ENCODE measurements around the gene PRKAB2. TPM values are rescaled to one million over a fixed set of nuclear protein-coding genes. Genes with fewer than 3 reads are reported as not detected.
"Not testable (repeated sequence)": the region's sequence is repeated elsewhere in the genome, so short reads cannot be mapped to it uniquely, and the experiment has no call there.

PRKAB2 gene
- total RNA-seq, 1 experiment from 2014 or later: 12.6 TPM

DNA sequence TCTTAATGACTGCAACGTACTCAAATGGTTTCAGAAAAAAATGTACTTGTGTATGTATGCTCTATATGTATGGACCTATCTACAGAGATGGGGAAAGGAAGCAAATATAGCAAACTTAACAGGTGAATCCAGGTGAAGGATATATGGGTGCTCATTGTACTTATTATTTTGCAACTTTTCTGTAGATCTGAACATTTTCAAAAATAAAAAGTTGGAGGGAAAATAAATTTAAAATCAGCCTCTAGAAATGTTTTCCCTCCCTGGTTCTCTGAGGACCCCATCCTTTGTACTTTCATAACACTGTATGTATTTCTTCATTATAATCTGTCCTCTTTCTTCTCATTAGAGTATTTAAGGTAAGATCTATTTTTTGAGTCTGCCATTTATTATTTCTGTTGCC, 34.9 kb upstream of the PRKAB2 start:
- Mint-ChIP-seq H3K36me3 (ENCODE audit: insufficient read depth, unreplicated experiment) (no peaks in the 10 kb centered on the region), H3K4me3 (ENCODE audit: low read depth, unreplicated experiment) (no peak overlapping the region), H3K27ac (ENCODE audit: unreplicated experiment) (no peak overlapping the region), H3K27me3 (ENCODE audit: unreplicated experiment) (no peaks in the 10 kb centered on the region), H3K4me1 (ENCODE audit: low read depth, unreplicated experiment) (no peaks in the 10 kb centered on the region), H3K9me3 (ENCODE audit: low read depth, unreplicated experiment) (no peaks in the 10 kb centered on the region)
- no peak for DNase-seq
- CTCF ChIA-PET: no interaction called here
- TF ChIP-seq CTCF (IDR thresholded peaks at IDR 0.05; ENCODE audit: unreplicated experiment): no peak
- BruUV-seq (replicated peaks): no TSS peak
- intact Hi-C loops (cut with micrococcal nuclease; ENCODE audit: unreplicated experiment): no loop called here

- Mint-ChIP-seq H3K27me3 (ENCODE audit: unreplicated experiment) (no peaks in the 10 kb centered on the region), H3K9me3 (ENCODE audit: low read depth, unreplicated experiment) (no peaks in the 10 kb centered on the region), H3K4me3 (ENCODE audit: low read depth, unreplicated experiment) (no peak overlapping the region), H3K4me1 (ENCODE audit: low read depth, unreplicated experiment) (no peaks in the 10 kb centered on the region), H3K27ac (ENCODE audit: unreplicated experiment) (no peak overlapping the region), H3K36me3 (ENCODE audit: insufficient read depth, unreplicated experiment) (no peaks in the 10 kb centered on the region)
- no peak for TF ChIP-seq CTCF (IDR thresholded peaks at IDR 0.05; ENCODE audit: unreplicated experiment)
- no peak for DNase-seq
- CTCF ChIA-PET: no interaction called here
- no TSS peak for BruUV-seq (replicated peaks)
- intact Hi-C loops (cut with micrococcal nuclease; ENCODE audit: unreplicated experiment): no loop called here
Observed at GRCh38 chr1:147204080-147204479, 31.8 kb upstream of the PRKAB2 start.

DNA sequence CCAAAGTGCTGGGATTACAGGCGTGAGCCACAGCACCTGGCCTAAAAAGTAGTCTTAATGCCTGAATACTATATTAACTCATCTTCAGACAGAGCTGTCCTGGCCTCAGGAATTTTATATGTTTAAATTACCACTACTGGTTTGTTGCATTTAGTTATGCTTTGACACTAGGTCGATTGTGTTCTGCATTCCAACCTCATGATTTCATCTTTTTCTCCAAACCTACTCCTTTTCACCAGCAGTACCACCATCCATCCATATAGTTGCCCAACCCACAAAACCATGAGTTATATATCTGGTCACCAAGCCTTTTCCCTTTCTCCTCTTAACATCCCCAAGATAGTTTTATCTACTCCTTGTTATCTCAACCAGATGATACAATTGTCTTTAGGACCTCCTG, 30.3 kb upstream of the PRKAB2 start:
- TF ChIP-seq CTCF (IDR thresholded peaks at IDR 0.05; ENCODE audit: unreplicated experiment): no peak
- CTCF ChIA-PET: no interaction called here
- Mint-ChIP-seq H3K36me3 (ENCODE audit: insufficient read depth, unreplicated experiment) (no peaks in the 10 kb centered on the region), H3K27me3 (ENCODE audit: unreplicated experiment) (no peaks in the 10 kb centered on the region), H3K27ac (ENCODE audit: unreplicated experiment) (no peak overlapping the region), H3K4me3 (ENCODE audit: low read depth, unreplicated experiment) (no peak overlapping the region), H3K4me1 (ENCODE audit: low read depth, unreplicated experiment) (no peaks in the 10 kb centered on the region), H3K9me3 (ENCODE audit: low read depth, unreplicated experiment) (no peaks in the 10 kb centered on the region)
- intact Hi-C loops (cut with micrococcal nuclease; ENCODE audit: unreplicated experiment): no loop called here
- no peak for DNase-seq
- BruUV-seq (replicated peaks): no TSS peak

- DNase-seq: no peak
- no peak overlapping the region for H3K4me3 Mint-ChIP-seq (ENCODE audit: low read depth, unreplicated experiment)
- no peak for TF ChIP-seq CTCF (IDR thresholded peaks at IDR 0.05; ENCODE audit: unreplicated experiment)
- BruUV-seq (replicated peaks): no TSS peak
- H3K27ac Mint-ChIP-seq (ENCODE audit: unreplicated experiment): no peak overlapping the region
- no peaks in the 10 kb centered on the region for H3K4me1 Mint-ChIP-seq (ENCODE audit: low read depth, unreplicated experiment)
- H3K36me3 Mint-ChIP-seq (ENCODE audit: insufficient read depth, unreplicated experiment): no peaks in the 10 kb centered on the region
- CTCF ChIA-PET: no interaction called here
- no peaks in the 10 kb centered on the region for H3K27me3 Mint-ChIP-seq (ENCODE audit: unreplicated experiment)
- no peaks in the 10 kb centered on the region for H3K9me3 Mint-ChIP-seq (ENCODE audit: low read depth, unreplicated experiment)
- intact Hi-C loops (cut with micrococcal nuclease; ENCODE audit: unreplicated experiment): no loop called here
Observed at GRCh38 chr1:147201786-147202185, 29.5 kb upstream of the PRKAB2 start.

- Mint-ChIP-seq H3K27ac (ENCODE audit: unreplicated experiment) (no peak overlapping the region), H3K9me3 (ENCODE audit: low read depth, unreplicated experiment) (no peaks in the 10 kb centered on the region), H3K4me3 (ENCODE audit: low read depth, unreplicated experiment) (no peak overlapping the region), H3K36me3 (ENCODE audit: insufficient read depth, unreplicated experiment) (no peaks in the 10 kb centered on the region), H3K4me1 (ENCODE audit: low read depth, unreplicated experiment) (no peaks in the 10 kb centered on the region), H3K27me3 (ENCODE audit: unreplicated experiment) (no peaks in the 10 kb centered on the region)
- DNase-seq: no peak
- CTCF ChIA-PET: interaction anchor here (0.8 kb wide), 1 partner anchor 28 kb away, joined by 3 read pairs; no protein-coding TSS in a partner anchor
- no peak for TF ChIP-seq CTCF (IDR thresholded peaks at IDR 0.05; ENCODE audit: unreplicated experiment)
- intact Hi-C loops (cut with micrococcal nuclease; ENCODE audit: unreplicated experiment): no loop called here
- BruUV-seq (replicated peaks): no TSS peak
Observed at GRCh38 chr1:147201276-147201675, 29.0 kb upstream of the PRKAB2 start.

DNA sequence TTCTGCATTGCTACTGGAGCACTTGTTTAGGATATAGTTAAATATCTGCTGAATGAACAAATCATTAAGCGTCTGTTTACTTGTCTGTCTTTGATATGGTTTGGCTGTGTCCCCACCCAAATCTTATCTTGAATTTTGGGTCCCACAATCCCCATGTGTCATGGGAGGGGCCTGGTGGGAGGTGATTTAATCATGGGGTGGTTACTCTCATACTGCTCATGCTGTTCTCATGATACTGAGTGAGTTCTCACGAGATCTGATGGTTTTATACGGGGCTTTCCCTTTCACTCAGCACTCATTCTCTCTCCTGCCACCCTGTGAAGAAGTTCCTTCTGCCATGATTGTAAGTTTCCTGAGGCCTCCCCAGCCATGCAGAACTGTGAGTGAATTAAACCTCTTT, 25.1 kb upstream of the PRKAB2 start:
- intact Hi-C loops (cut with micrococcal nuclease; ENCODE audit: unreplicated experiment); DNase-seq; H3K27ac Mint-ChIP-seq (ENCODE audit: unreplicated experiment); H3K9me3 Mint-ChIP-seq (ENCODE audit: low read depth, unreplicated experiment); BruUV-seq (replicated peaks); H3K4me3 Mint-ChIP-seq (ENCODE audit: low read depth, unreplicated experiment); H3K27me3 Mint-ChIP-seq (ENCODE audit: unreplicated experiment); H3K36me3 Mint-ChIP-seq (ENCODE audit: insufficient read depth, unreplicated experiment); H3K4me1 Mint-ChIP-seq (ENCODE audit: low read depth, unreplicated experiment); CTCF ChIA-PET: not testable (repeated sequence)

Data from Calu3 (cell line).